Right renal cortex interstitium (tissue), 3 donors: Measurements from ENCODE around the gene PPIP5K2. TPM values are rescaled to one million over a fixed set of nuclear protein-coding genes. Genes with fewer than 3 reads are reported as not detected.
"Not testable (repeated sequence)": the region's sequence is repeated elsewhere in the genome, so short reads cannot be mapped to it uniquely, and the experiment has no call there.

ENCODE experiments used
- DNase-seq, 3 donors: peaks; one replicate each; pipeline ENCODE4 v3.0.0-alpha.2; 2013; ENCODE audit warnings: low read depth in 3 of 3, low spot score in 2 of 3
- polyA plus RNA-seq, 3 donors: library from polyadenylated mRNA; unstranded; fragments of 120-200 nt; gene quantifications; one replicate each; pipeline ENCODE4 v1.2.1, GENCODE V29; 2013; ENCODE audit not compliant: insufficient read length in 3 of 3

Gene PPIP5K2
- polyA plus RNA-seq, 3 donors = 77.3 to 92.2 (median 91.6) TPM

DNA sequence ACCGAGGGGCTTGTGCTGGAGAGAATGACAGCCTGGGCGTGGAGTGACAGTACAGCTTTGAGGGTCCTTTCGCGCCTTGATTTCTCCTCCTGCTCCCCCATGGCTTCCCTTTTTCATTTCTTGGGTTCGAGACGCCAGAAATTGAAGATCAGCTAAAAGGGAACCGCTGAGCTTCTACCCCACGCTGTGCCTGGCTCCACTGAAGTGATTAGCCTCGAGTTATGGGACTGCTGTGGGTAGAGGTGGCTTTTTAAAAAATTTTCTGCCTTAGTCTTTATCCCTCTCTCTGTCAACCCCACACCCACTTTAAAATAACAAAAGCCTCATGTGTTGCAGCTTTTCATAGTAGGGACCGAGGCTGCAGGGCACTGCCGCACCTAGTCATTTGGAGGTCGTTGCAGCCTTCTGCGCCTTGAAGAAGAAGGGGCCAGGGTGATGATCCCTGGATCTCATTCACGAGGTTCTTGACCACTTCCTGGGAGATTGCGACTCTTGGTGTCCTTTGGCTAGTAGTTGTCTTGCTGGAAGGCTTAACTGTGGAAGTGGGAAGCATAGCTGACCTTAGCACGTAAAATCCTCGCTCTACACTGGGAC, 603 bp downstream of the PPIP5K2 start:
- DNase-seq = peak; percentile 17 to 36 (median 24)

DNA sequence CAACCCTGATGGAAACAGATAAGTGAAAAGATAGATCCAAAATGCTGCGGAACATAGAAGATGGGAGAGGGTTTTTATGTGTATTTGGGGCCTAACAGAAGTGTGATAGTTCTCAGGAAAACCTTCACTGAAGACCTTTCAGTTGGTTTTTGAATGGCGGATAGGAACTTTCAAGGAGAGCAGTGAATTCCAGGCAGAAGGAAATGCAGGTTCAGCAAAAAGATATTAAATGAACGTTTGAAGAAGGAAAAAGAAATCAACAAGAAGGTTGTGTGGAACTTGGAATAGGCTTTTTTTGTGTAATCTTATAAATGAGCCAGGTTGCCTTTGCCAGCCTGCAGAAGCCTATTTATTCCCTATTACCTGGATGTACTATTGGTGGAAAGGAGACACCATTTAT, 2.1 kb downstream of the PPIP5K2 start:
- DNase-seq = no peak

DNA sequence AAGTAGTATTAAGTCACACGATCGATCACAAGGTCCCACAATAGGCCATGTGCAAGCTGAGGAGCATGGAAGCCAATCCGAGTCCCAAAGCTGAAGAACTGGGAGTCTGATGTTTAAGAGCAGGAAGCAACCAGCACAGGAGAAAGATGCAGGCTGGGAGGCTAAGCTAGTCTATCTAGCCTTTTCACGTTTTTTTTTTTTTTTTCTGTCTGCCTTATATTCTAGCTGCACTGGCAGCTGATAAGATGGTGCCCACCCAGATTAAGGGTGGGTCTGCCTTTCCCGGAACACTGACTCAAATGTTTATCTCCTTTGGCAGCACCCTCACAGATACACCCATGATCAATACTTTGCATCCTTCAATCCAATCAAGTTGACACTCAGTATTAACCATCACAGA, 6.5 kb downstream of the PPIP5K2 start:
- DNase-seq = no peak

DNA sequence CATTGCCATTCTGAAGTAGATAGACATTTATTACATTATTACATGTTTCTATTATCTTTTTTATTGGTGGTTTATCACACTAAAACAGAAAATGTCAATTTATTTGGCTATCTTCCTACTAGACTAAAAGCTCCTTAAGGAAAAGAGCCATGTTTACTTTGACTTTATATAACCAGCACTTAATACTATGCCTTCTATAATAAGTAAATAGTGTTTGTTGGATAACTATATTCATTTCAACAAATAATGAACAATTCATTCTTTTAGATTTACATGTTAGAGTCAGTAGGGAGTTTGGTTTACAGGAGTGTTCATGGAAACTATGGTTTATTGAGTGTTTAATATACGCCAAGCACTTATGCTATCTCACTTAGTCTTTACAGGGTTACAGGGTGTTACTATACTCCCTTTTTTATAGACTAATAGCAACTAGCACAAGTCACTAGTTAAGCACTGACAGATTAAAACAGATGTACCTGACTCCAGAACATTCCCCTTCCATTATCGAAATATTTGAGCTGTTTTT, 7.3 kb downstream of the PPIP5K2 start:
- no peak for DNase-seq

DNA sequence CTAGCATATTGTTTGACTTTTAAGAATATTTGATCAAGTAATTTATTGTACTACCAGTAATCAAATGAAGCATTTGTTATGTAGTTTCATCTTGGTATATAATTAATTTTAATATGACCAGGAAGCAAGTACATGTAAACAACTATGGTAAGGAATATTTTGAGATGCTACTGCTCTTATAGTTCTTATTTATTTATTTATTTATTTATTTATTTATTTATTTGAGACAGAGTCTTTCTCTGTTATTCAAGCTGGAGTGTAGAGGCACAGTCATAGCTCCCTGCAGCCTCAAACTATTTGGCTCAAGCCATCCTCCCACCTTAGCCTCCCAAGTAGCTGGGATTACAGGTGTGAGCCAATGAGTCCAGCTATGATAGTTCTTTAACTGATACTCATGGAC, 8.1 kb downstream of the PPIP5K2 start:
- DNase-seq = no peak

DNA sequence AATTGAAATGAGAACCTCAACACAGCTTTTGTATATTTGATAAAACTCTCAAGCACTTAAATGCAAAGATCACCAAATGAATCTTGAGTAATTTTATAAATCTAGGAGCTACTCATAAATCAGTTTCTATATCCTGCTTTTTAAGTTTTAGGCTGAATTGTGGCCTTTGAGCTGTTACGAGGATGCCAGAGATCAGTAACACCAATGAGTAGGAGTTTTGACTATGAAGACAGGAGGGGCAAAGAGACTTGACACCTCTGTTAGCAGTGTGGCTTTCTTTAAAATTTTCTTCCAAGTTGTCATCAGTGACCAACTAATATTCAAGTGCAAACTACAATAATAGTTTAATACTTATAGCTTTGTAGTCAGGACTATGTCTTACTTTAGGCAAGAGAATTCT, 12.6 kb downstream of the PPIP5K2 start:
- no peak for DNase-seq

DNA sequence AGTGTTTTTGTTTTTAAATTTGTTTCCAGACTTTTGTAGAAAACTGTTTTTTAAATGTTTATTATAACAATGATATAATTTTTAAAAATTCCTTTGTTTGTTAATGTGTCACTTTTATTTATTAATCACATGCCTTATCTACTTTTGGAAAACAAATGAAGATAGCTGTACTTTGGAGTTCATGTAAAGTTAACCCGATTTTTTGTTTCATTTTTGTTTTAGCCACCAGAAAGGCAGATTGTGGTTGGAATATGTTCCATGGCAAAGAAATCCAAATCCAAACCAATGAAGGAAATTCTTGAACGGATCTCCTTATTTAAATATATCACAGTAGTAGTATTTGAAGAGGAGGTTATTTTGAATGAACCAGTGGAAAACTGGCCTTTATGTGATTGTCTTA, 13.1 kb downstream of the PPIP5K2 start:
- DNase-seq = no peak

DNA sequence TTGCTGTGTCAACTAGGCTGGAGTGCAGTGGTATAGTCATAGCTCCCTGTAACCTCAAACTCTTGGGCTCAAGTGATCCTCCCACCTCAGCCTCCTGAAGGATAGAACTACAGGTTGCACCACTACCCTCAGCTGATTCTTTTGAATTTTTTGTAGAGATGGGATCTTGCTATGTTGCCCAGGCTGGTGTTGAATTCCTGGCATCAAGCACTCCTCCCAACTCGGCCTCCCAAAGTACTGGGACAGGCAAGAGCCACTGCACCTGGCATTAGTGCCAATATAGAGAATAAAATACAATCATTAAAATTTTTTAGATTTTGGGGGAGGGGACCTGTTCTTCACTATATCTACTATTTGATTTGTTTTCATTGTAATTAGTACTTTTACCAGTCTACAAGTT, 15.4 kb downstream of the PPIP5K2 start:
- DNase-seq = no peak

DNA sequence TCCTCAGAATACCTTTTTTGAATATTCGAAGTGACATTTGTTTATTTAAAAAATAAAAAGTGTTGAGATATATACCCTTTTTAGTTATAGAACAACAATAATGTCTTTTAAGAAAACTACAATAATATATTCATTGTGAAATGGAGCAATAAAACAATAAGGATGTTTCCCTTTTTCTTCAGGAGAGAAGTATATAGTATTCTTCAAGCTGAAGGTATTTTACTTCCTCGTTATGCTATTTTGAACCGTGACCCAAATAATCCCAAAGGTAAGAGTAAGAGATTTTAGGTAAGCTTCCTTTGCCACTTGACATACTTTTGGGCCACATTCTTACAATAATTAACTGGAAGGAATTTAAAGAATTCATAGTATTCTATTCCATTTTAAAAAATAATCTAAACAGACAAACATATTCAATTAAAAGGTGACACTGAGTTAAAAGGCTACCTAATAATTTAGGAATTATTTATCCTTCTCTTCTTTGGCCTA, 18.1 kb downstream of the PPIP5K2 start:
- no peak for DNase-seq

DNA sequence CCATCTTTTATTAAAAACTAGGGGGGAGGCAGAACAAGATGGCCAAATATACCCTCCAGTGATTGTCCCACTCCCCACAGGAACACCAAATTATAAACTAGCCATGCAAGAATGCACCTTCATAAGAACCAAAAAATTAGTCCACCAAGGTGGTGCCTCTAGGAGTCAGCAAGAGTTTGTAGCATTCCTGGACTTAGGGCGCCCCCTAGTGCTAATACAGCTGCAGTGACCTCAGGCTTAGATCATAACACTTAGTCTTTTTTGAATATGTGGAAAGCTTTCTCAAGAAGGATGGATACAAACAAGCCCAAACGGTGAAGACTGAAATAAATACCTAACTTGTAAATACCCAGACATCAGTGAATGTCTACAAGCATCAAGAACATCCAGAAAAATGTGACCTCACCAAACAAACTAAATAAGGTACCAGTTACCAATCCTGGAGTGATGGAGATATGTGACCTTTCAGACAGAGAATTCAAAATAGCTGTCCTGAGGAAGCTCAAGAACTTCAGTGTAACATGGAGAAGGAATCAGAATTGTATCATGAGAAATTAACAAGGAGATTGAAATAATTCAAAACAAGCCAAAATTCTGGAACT, 19.3 kb downstream of the PPIP5K2 start:
- DNase-seq = peak; percentile 23 to 40 (median 27)

DNA sequence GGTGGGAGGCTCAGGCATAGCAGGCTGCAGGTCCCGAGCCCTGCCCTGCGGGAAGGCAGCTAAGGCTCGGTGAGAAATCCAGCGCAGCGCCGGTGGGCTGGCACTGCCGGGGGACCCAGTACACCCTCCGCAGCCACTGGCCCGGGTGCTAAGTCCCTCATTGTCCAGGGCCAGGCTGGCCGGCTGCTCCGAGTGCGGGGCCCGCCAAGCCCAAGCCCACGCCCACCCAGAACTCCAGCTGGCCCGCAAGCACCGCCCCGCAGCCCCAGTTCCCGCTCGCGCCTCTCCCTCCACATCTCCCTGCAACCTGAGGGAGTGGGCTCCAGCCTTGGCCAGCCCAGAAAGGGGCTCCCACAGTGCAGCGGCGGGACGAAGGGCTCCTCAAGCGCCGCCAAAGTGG, 22.0 kb downstream of the PPIP5K2 start:
- DNase-seq = not testable (repeated sequence)

DNA sequence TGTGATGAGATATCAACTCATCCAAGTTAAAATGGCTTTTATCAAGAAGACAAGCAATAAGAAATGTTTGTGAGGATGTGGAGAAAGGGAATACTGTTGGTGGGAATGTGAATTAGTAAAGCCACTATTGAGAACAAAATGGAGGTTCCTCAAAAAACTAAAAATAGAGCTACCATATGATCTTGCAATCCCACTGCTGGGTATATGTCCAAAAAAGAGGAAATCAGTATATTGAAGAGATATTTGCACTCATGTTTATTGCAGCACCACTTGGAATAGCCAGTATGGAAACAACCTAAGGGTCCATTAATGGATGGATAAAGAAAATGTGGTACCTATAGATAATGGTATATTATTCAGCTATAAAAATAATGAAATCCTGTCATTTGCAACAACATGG, 25.1 kb downstream of the PPIP5K2 start:
- no peak for DNase-seq

DNA sequence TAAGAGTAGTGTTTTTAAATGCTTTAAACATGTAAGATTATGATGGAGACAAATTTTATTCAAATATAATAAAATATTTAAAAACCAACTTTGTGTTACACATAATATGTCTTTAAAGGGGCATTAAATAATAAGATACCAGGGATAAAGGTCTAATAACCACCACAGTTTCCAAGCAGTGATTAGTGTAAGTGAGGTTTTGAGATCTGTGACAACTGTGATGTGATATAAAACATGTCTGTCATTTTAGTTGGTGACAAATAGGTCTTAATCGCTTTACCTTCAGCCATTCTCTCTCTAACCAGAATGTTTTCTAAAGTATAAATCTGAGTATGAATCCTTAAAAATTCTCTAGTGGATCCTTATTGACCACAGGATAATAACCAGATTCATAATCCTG, 28.1 kb downstream of the PPIP5K2 start:
- no peak for DNase-seq

DNA sequence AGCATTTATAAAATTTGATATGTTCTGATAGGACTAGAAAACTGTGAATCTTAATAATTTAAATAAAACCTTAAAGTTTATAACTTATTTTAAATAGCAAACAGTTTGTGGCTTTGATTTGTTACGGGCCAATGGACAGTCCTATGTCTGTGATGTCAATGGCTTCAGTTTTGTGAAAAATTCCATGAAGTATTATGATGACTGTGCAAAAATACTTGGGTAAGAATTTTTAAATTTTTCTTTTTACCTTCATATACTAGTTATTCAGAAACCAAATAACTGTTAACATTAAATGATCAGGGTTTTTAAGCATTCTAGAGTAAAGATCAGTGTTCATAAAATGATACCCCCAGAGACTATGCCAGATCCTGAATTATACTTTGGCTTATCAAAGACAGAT, 31.1 kb downstream of the PPIP5K2 start:
- no peak for DNase-seq

DNA sequence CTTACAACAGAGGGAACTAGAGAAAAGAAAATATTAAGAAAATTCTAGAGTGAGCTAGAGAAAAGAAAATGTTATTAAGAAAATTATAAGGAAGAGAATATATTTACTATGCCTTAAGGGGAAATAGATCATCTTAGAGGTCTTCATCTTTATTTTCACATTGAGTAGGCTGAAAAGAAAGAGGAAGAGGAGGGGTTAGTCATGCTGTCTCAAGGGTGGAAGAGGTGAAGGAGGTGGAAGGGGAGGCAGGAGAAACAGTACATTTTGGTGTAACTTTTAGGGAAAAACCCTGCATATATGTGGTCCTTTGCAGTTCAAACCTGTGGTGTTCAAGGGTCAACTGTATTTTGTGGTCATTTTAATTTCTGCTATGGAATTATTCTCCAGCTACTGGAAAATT, 46.6 kb downstream of the PPIP5K2 start:
- no peak for DNase-seq

DNA sequence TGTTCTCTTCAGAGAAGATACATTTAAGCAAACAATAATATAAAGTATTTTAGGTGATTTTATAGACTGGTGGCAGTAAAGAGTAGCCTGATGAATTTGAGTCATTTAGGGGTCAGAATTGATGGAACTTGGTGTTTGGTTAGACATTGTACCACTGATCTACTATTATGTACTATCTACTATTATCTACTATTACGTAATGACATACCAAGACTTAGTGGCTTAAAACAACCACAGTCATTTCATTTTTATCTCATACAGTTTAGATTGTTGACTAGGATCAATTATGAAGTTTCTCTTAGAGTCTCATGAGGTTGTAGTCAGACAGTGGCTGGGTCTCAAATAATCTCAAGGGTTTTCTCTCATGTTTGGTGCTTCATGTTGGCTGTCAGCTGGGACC, 54.0 kb downstream of the PPIP5K2 start:
- no peak for DNase-seq

DNA sequence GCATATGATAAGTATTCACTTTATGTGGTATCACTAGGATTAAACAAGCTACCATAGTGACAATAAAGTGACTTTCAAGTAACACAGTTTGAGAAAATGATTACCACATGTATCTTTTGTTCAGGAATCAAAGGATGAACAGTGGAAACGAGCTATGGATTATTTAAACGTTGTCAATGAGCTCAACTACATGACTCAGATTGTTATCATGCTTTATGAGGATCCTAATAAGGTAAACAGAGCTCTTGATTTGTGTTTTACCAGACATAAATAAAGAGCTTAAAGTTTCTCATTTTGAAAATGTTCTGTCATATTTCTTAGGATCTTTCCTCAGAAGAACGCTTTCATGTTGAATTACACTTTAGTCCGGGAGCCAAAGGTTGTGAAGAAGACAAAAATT, 57.4 kb downstream of the PPIP5K2 start:
- no peak for DNase-seq

DNA sequence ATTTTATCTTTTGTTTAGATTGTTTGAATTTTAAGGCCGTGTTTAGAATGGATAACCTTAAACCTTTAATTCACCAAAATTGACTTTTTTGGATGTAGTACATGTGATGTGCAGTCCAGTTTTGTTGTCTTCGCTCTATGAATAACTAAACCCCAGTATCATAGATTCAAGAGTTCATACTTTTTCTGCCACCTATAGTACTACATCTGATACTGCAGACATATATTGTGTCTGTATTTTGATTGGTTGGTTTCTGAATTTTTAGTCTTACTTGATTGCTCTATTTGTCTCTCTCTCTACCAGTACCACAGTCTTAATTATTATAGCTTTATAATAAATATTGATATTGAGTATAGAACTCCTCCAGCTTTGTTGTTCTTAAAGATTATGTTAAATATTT, 58.1 kb downstream of the PPIP5K2 start:
- DNase-seq = no peak

DNA sequence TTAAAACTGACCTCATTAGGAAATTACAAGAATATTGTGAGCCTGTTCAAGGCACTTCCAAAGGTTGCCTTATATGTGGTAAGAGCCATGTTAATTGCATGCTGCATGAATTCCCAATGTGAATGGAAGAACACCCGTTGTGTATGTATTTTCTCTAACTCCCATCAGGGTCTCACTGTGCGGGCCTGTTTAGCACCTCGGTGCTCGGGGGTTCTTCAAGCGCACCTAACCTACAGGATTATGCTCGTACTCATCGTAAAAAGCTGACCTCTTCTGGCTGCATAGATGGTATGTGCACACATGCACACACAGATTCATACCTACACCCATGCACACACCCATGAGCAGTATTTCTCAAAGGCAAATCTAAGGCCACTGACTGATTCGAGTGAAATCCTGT, 66.1 kb downstream of the PPIP5K2 start:
- DNase-seq = no peak

DNA sequence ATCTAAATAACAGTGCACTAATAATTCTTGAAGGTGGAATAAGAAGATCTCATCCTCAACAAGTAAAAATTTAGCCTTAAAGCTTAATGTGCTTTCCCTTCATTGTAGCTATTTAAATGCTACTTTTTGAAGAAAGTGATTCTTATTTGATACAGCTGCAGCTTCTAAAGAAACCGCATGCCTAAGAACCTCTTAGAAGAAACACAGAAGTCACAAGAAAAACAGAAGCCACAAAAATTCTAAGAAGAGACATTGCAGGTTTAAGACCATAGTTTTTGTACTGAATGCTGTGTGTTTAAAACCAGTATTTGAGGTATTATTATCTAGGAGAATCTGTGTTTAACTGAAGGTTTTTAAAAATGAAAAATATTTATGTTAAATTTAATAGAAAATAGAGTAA, 68.3 kb downstream of the PPIP5K2 start:
- DNase-seq = no peak

DNA sequence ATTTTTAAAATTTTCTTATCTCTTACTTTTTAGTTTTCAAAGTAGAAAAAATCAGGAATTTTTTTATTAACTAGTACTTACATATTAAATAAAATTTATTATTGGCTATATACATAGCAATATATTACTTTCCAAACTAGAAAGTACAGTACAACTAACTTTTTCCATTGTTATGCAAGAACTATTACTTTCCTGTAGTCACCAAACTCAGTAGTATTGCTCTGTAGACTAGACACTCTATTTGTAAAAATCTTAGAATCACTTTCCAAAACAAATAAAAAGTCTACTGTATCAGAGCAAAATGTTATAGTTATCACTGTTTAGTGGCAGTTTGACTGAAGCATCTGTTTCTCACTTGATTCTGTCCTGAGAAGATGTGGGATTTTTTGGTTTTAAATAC, 83.1 kb downstream of the PPIP5K2 start:
- no peak for DNase-seq

DNA sequence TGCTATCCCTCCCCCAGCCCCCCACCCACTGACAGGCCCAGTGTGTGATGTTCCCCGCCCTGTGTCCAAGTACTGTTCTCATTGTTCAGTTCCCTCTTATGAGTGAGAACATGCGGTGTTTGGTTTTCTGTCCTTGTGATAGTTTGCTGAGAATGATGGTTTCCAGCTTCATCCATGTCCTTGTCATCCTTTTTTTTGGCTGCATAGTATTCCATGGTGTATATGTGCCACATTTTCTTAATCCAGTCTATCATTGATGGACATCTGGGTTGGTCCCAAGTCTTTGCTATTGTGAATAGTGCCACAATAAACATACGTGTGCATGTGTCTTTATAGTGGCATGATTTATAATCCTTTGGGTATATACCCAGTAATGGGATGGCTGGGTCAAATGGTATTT, 84.9 kb downstream of the PPIP5K2 start:
- DNase-seq = not testable (repeated sequence)
